Measurements from ENCODE around the gene TAOK3. TPM values are rescaled to one million over a fixed set of nuclear protein-coding genes. Genes with fewer than 3 reads are reported as not detected.

Gene TAOK3
- total RNA-seq, 4 donors from 2014 or later = 22.7 to 61.7 (median 38.8) TPM

- H3K27ac ChIP-seq = peak within 1 kb of the TSS; percentile 94
- no peaks in the 10 kb centered on the region for H3K9me3 ChIP-seq
- peak; percentile 96 for DNase-seq (ENCODE audit: low spot score in 2 of 2)
- peak within 1 kb of the TSS; percentile 100 for H3K4me3 ChIP-seq
- 0% methylated on average over 14 of the region's 102 CpGs for WGBS
- TF ChIP-seq POLR2A (IDR thresholded peaks at IDR 0.05) (peak in 1 of 2 donors; percentile 38), POLR2AphosphoS5 (IDR thresholded peaks at IDR 0.05) (peak in 2 of 3 donors; percentile 60 to 94), EP300 (IDR thresholded peaks at IDR 0.05) (no peak)
- TF ChIP-seq, protein P1, sequence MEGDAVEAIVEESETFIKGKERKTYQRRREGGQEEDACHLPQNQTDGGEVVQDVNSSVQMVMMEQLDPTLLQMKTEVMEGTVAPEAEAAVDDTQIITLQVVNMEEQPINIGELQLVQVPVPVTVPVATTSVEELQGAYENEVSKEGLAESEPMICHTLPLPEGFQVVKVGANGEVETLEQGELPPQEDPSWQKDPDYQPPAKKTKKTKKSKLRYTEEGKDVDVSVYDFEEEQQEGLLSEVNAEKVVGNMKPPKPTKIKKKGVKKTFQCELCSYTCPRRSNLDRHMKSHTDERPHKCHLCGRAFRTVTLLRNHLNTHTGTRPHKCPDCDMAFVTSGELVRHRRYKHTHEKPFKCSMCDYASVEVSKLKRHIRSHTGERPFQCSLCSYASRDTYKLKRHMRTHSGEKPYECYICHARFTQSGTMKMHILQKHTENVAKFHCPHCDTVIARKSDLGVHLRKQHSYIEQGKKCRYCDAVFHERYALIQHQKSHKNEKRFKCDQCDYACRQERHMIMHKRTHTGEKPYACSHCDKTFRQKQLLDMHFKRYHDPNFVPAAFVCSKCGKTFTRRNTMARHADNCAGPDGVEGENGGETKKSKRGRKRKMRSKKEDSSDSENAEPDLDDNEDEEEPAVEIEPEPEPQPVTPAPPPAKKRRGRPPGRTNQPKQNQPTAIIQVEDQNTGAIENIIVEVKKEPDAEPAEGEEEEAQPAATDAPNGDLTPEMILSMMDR (IDR thresholded peaks at IDR 0.05) = peak; percentile 95 to 97
- no peaks in the 10 kb centered on the region for H3K27me3 ChIP-seq
- peaks cover 51% of the 10 kb centered on the region for H3K4me1 ChIP-seq
- peaks cover 21% of the 10 kb centered on the region for H3K36me3 ChIP-seq
Measured at GRCh38 chr12:118376089-118377020, 3.6 kb upstream of the TAOK3 start, which contains the start of gene SUDS3. TSS of gene SUDS3 (plus strand) at chr12:118376555. CDS start at chr12:118376692, 137 bp downstream.

DNA sequence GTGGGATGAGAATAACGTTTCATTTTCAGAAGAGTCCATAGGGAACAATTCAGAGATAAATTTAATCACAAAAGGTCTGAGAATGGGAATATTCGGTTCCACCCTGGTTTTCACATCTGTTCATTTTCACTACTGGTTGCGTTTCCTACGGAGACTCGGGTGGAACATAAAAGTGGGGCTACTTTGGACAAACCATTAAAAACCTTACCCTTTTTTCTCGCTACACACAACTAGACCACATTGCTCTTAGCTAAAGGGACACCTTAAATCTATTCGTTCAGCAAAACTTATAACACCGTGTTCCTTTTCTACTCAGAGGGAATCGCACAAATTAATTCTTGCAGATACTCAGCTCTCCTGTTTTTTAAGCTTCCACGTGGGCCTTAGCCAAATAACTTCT lies 2.6 kb upstream of the TAOK3 start:
- no peaks in the 10 kb centered on the region for H3K9me3 ChIP-seq
- peak overlapping the region; percentile 100 for H3K4me3 ChIP-seq
- WGBS = 40% methylated on average over 10 of the region's 10 CpGs
- no peak for TF ChIP-seq POLR2A (IDR thresholded peaks at IDR 0.05)
- TF ChIP-seq, protein P1 (IDR thresholded peaks at IDR 0.05) = no peak
- peak overlapping the region; percentile 94 for H3K27ac ChIP-seq
- no peaks in the 10 kb centered on the region for H3K27me3 ChIP-seq
- H3K4me1 ChIP-seq = peaks cover 61% of the 10 kb centered on the region
- H3K36me3 ChIP-seq = peaks cover 11% of the 10 kb centered on the region
- DNase-seq (ENCODE audit: low spot score in 2 of 2) = no peak

GRCh38 chr12:118374909-118375308 lies 2.2 kb upstream of the TAOK3 start:
- peaks cover 6% of the 10 kb centered on the region for H3K36me3 ChIP-seq
- 30% methylated on average over 5 of the region's 5 CpGs for WGBS
- peaks cover 64% of the 10 kb centered on the region for H3K4me1 ChIP-seq
- DNase-seq (ENCODE audit: low spot score in 2 of 2) = no peak
- TF ChIP-seq POLR2AphosphoS5 (IDR thresholded peaks at IDR 0.05) (no peak), POLR2A (IDR thresholded peaks at IDR 0.05) (no peak), EP300 (IDR thresholded peaks at IDR 0.05) (no peak)
- TF ChIP-seq, protein P1 (IDR thresholded peaks at IDR 0.05) = no peak
- peak overlapping the region; percentile 94 for H3K27ac ChIP-seq
- no peaks in the 10 kb centered on the region for H3K27me3 ChIP-seq
- H3K4me3 ChIP-seq = peak overlapping the region; percentile 100
- no peaks in the 10 kb centered on the region for H3K9me3 ChIP-seq

DNA sequence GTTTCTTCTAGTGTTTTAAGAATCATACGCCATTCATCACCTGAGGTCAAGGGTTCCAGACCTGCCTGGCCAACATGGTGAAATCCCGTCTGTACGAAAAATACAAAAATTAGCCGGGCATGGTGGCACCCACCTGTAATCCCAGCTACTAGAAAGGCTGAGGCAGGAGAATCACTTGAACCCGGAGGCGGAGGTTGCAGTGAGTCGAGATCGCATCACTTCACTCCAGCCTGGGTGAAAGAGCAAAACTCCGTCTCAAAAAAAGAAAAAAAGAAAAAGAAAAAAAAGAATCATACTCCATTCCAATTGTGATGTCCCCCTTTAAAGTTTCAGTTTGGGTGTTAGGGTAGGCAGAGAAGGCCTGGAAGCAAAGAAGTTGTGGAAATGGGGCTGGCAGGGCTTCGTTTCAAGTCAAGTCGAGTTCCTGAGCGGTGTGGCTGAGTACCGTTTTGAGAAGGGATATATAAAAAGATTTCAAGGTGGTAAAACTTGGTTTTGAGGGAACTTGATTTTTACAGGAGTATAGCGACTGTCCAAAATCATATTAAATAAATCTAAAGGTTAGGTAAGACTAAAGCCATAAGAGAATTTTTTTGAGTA lies 1.5 kb upstream of the TAOK3 start:
- Histone ChIP-seq H3K36me3 (no peaks in the 10 kb centered on the region), H3K27me3 (no peaks in the 10 kb centered on the region), H3K4me1 (peaks cover 64% of the 10 kb centered on the region), H3K4me3 (no peak overlapping the region), H3K27ac (peak overlapping the region; percentile 92), H3K9me3 (no peaks in the 10 kb centered on the region)
- TF ChIP-seq POLR2AphosphoS5 (IDR thresholded peaks at IDR 0.05) (no peak), POLR2A (IDR thresholded peaks at IDR 0.05) (no peak)
- TF ChIP-seq, protein P1 (IDR thresholded peaks at IDR 0.05) = no peak
- DNase-seq (ENCODE audit: low spot score in 2 of 2) = no peak
- 80% methylated on average over 14 of the region's 14 CpGs for WGBS

- Histone ChIP-seq H3K4me1 (peaks cover 64% of the 10 kb centered on the region), H3K27me3 (no peaks in the 10 kb centered on the region), H3K9me3 (no peaks in the 10 kb centered on the region), H3K36me3 (no peaks in the 10 kb centered on the region), H3K4me3 (peak overlapping the region; percentile 89), H3K27ac (peak overlapping the region; percentile 92)
- DNase-seq (ENCODE audit: low spot score in 2 of 2) = no peak
- TF ChIP-seq, protein P1 (IDR thresholded peaks at IDR 0.05) = no peak
- TF ChIP-seq POLR2A (IDR thresholded peaks at IDR 0.05) (no peak), EP300 (IDR thresholded peaks at IDR 0.05) (no peak), POLR2AphosphoS5 (IDR thresholded peaks at IDR 0.05) (no peak)
- WGBS = 48% methylated on average over 5 of the region's 5 CpGs
Measured at GRCh38 chr12:118373616-118374015, 909 bp upstream of the TAOK3 start.

All from suprapubic skin (tissue), 4 donors.